Ovary (tissue), 10 donors: ENCODE measurements around the gene LRCH1. TPM values are rescaled to one million over a fixed set of nuclear protein-coding genes. Genes with fewer than 3 reads are reported as not detected.

Experiments used
- DNase-seq, 5 donors: peaks; one replicate each; pipeline ENCODE4 v3.0.0-alpha.2; 2019 to 2020
- H3K27ac ChIP-seq, 2 donors: fragments of 200-600 bp; one replicate each; pipeline versions ENCODE4 v1.5.1 to v1.8.0; 2019 to 2022
- H3K27me3 ChIP-seq: fragments of 200-600 bp; one replicate; pipeline ENCODE4 v1.8.0; 2022
- H3K36me3 ChIP-seq: fragments of 200-600 bp; sonication (generic); one replicate; pipeline ENCODE4 v1.5.1; 2019
- H3K4me1 ChIP-seq: one replicate; pipeline ENCODE4 v1.8.1; 2013; ENCODE audit warnings: mild to moderate bottlenecking, moderate library complexity; ENCODE audit not compliant: insufficient read depth
- H3K4me3 ChIP-seq: fragments of 200-600 bp; sonication (generic); one replicate; pipeline ENCODE4 v1.5.1; 2017
- H3K9me3 ChIP-seq, 2 donors: fragments of 200-600 bp in 1 of 2; sonication (generic) in 1 of 2; one replicate each; pipeline versions ENCODE4 v1.5.1 to v1.8.1; 2013 to 2019; ENCODE audit warnings: mild to moderate bottlenecking in 1 of 2, moderate library complexity in 1 of 2
- CTCF ChIP-seq, 3 donors: fragments of 450-650 bp in 2 of 3; fragments of 200-600 bp in 1 of 3; IDR thresholded peaks; one replicate each; pipeline versions ENCODE4 v1.5.1 to v1.8.0; 2016 to 2022; ENCODE audit warnings: antibody characterized with exemption in 3 of 3, mild to moderate bottlenecking in 1 of 3
- EP300 ChIP-seq: sonication (generic); formaldehyde crosslinking; IDR thresholded peaks from one replicate; pipeline ENCODE4 v1.6.1; 2017; ENCODE audit warnings: antibody characterized with exemption
- POLR2A ChIP-seq: fragments of 450-650 bp; IDR thresholded peaks from one replicate; pipeline ENCODE4 v1.6.1; 2017; ENCODE audit warnings: antibody characterized with exemption, mild to moderate bottlenecking, moderate library complexity
- WGBS, 3 donors: extraction: QIAGEN DNeasy Blood & Tissue Kit in 1 of 3; methylation state at CpG; one replicate each; pipeline versions ENCODE4 v1.1.5 to v1.1.7; 2013 to 2017; 5-methylcytosine and 5-hydroxymethylcytosine counted together
- intact Hi-C, 4 donors: fragments of 100-400 bp; cut with DNase I; formaldehyde crosslinking; loops; one replicate each; pipeline versions ENCODE4 v1.11.0 to v1.15.1; 2022 to 2023
- long read RNA-seq, 3 donors: library from polyadenylated mRNA in 2 of 3; unstranded in 2 of 3; transcript quantifications; one replicate each; pipeline ENCODE4 v2.0.0 and lab custom pipeline, GENCODE V29; 2021 to 2026
- polyA plus RNA-seq, 2 donors: library from polyadenylated mRNA; stranded (reverse); fragments of 200-250 nt in 1 of 2; fragments of 350-450 nt in 1 of 2; fragmentation: Illumina TruSeq in 1 of 2; extraction: RNeasy Lipid Tissue Mini Kit (QIAGEN cat#74804) in 1 of 2; gene quantifications; one replicate each; pipeline ENCODE4 v1.2.3, GENCODE V29; 2013 to 2014
- total RNA-seq, 7 donors: library from RNA; depleted of rRNA in 2 of 7; stranded (reverse); fragments of >200 nt in 2 of 7; fragmentation: NEBNext Ultra II Directional in 3 of 7; extraction: Animal tissue kit (Norgen Biotek cat#: 25700) in 3 of 7; gene quantifications; one replicate each; pipeline versions ENCODE4 v1.1.0 to v1.2.4, GENCODE V29; 2016 to 2023
- donor health status: DM: no; HTN: no; CAD: no; lungs with moderate emphysema.
- donor health status: DM: no; HTN: no; CAD: no.
- donor health status: Bipolar disorder and iron deficiency.
- donor health status: DM: yes; HTN: yes; CAD: no.
- donor health status: DM: no; HTN: no; CAD: no.
- donor health status: DM: yes; HTN: yes; CAD: no.

LRCH1 gene, protein sequence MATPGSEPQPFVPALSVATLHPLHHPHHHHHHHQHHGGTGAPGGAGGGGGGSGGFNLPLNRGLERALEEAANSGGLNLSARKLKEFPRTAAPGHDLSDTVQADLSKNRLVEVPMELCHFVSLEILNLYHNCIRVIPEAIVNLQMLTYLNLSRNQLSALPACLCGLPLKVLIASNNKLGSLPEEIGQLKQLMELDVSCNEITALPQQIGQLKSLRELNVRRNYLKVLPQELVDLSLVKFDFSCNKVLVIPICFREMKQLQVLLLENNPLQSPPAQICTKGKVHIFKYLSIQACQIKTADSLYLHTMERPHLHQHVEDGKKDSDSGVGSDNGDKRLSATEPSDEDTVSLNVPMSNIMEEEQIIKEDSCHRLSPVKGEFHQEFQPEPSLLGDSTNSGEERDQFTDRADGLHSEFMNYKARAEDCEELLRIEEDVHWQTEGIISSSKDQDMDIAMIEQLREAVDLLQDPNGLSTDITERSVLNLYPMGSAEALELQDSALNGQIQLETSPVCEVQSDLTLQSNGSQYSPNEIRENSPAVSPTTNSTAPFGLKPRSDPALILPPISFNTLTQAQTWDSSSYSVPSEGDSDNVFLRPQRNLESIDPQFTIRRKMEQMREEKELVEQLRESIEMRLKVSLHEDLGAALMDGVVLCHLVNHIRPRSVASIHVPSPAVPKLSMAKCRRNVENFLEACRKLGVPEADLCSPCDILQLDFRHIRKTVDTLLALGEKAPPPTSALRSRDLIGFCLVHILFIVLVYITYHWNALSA
- total RNA-seq (10 to 100 TPM; 10.1 to 19.3 (median 15.8) TPM), polyA plus RNA-seq (10 to 100 TPM in 1 of 2 donors, 1 to 10 TPM in 1; 7.6 to 18.8 TPM)
- long read RNA-seq, donor 1, full-length matches to known transcripts, result 1 of 5 reads
- long read RNA-seq, donor 1, partial matches to known transcripts, result 1 of 5 reads
- long read RNA-seq, donor 1, other reads (novel, unspliced or antisense), result 3 of 5 reads
- long read RNA-seq, donor 2, full-length matches to known transcripts, result 2 of 2 reads
- long read RNA-seq, donor 2, partial matches to known transcripts, result 0 of 2 reads
- long read RNA-seq, donor 2, other reads (novel, unspliced or antisense), result 0 of 2 reads
- long read RNA-seq, donor 3, full-length matches to known transcripts, result 14 of 23 reads
- long read RNA-seq, donor 3, partial matches to known transcripts, result 7 of 23 reads
- long read RNA-seq, donor 3, other reads (novel, unspliced or antisense), result 2 of 23 reads

DNA sequence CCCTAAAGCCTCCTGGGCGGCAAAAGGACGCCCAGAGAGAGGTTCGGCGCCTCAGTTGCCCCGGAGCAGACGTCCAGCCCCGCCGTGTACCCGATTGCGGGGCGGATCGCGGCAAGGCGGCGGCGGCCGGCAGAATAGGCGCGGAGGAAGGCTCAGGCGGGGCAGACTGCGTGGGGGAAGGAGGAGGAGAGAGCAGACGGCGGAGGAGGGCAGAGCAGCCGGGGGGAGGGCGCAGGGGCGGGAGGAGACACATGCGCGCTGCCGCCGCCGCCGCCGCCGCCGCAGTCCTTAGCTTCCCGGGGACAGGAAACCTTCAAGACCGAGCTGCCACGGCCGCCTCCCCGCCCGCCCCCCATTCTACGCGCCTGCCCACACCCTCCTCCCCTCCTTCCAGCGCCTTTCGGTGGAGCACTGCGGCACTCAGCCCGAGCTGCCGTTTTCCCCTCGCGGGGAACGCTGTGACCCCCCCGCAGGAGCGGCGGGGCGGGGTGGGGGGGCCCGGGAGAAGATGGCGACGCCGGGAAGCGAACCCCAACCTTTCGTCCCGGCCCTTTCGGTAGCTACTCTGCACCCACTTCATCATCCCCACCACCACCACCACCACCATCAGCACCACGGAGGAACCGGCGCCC lies at the start of gene LRCH1:
Gene LRCH1 (plus strand): TSS at position 282 of the 632 bp plus-strand sequence. CDS start 227 bp downstream, at position 509.
- Histone ChIP-seq H3K4me3 (peak within 1 kb of the TSS; percentile 65), H3K27me3 (no peaks in the 10 kb centered on the region), H3K4me1 (no peaks in the 10 kb centered on the region), H3K36me3 (no peaks in the 10 kb centered on the region), H3K9me3 (no peaks in the 10 kb centered on the region), H3K27ac (peak within 1 kb of the TSS; percentile 79 to 94)
- TF ChIP-seq CTCF (IDR thresholded peaks at IDR 0.05) (no peak), POLR2A (no peak), EP300 (no peak)
- intact Hi-C loops, result loop anchor here in 3 of 4 donors (5.0 to 10.0 kb wide), 3 partner anchors 142 to 172 kb away; no protein-coding TSS in a partner anchor
- peak; percentile 83 to 90 (median 88) for DNase-seq
- 0 to 1% (median 0%) methylated on average over 53 to 66 of the region's 66 CpGs for WGBS, 3 donors

DNA sequence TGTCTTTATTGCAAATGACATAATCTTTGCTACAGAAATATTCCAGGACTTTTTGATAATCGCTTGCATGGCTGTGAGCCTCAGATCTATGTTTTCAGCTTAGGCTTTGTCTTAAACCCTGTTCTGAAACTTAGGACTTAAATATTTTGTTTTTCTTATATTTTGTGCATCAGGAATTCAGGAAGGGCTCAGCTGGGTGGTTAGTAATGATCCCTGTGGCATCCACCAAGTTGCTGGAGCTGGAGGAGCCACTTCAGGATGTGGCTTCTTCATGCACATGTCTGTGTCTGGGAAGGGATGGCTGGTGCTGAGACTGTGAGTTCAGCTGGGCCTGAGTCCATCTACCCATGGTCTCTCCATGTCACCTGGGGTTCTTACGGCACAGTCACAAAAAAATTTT lies 48.9 kb upstream of the LRCH1 start:
- 95 to 97% (median 95%) methylated on average over 2 of the region's 2 CpGs for WGBS, 3 donors
- Histone ChIP-seq H3K27ac (no peak overlapping the region), H3K9me3 (no peaks in the 10 kb centered on the region), H3K36me3 (no peaks in the 10 kb centered on the region), H3K27me3 (no peaks in the 10 kb centered on the region), H3K4me3 (no peak overlapping the region), H3K4me1 (no peaks in the 10 kb centered on the region)
- no peak for TF ChIP-seq CTCF (IDR thresholded peaks at IDR 0.05)
- TF ChIP-seq EP300, result no peak
- TF ChIP-seq POLR2A, result no peak
- intact Hi-C loops, result no loop called here
- no peak for DNase-seq

DNA sequence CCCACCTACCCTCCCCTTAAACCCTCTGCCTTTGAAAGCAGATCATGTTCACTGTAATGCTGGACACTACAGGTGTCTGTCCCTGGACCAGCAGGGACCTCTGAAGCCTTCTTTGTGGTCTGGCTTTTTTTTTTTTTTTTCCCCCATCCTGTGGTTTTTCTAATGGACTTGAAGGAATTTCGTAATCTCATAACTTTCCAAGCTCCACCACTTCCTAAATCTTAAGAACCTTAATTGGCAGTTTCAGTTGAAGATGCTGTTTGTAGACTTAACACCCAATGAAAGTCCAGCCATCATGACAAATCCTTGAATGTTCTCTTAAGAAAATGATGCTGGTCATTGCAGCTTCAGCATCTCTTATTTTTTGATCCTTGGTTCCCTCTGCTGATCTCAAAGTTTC lies 45.0 kb upstream of the LRCH1 start:
- no peaks in the 10 kb centered on the region for H3K36me3 ChIP-seq
- H3K4me1 ChIP-seq, result no peaks in the 10 kb centered on the region
- H3K27me3 ChIP-seq, result no peaks in the 10 kb centered on the region
- WGBS, 3 donors, result 72 to 81% (median 75%) methylated on average over 1 of the region's 1 CpG
- H3K27ac ChIP-seq, result no peak overlapping the region
- no peak overlapping the region for H3K4me3 ChIP-seq
- H3K9me3 ChIP-seq, result no peaks in the 10 kb centered on the region
- TF ChIP-seq EP300, result no peak
- TF ChIP-seq CTCF (IDR thresholded peaks at IDR 0.05), result no peak
- no peak for TF ChIP-seq POLR2A
- no peak for DNase-seq
- intact Hi-C loops, result no loop called here

DNA sequence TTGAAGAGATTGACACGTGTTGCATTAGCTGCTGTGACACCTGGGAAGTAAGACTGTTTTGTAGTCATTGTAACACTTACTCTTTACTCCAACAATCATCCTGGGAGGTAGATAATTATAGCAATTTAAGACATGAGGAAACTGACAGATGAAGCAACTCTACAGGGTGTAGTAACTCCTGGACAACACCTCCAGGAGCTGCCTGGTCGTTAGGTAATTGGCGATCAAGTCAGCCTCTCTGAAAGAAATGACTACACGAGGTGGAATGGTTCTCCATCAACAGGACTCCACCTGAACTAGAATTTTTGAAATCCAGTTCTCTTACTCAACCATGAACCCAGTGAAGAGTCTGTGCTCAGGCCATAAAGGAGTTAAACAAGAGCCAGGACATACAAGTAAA lies 43.0 kb upstream of the LRCH1 start:
- TF ChIP-seq CTCF (IDR thresholded peaks at IDR 0.05) (no peak), EP300 (no peak), POLR2A (no peak)
- intact Hi-C loops, result no loop called here
- no peak overlapping the region for H3K27ac ChIP-seq
- no peak overlapping the region for H3K4me3 ChIP-seq
- no peaks in the 10 kb centered on the region for H3K36me3 ChIP-seq
- no peaks in the 10 kb centered on the region for H3K27me3 ChIP-seq
- H3K4me1 ChIP-seq, result no peaks in the 10 kb centered on the region
- DNase-seq, result no peak
- H3K9me3 ChIP-seq, result no peaks in the 10 kb centered on the region
- WGBS, 3 donors, result 83 to 90% (median 86%) methylated on average over 4 of the region's 4 CpGs
